ENCODE measurements around the gene COL4A2.

The COL4A2 gene

DNA sequence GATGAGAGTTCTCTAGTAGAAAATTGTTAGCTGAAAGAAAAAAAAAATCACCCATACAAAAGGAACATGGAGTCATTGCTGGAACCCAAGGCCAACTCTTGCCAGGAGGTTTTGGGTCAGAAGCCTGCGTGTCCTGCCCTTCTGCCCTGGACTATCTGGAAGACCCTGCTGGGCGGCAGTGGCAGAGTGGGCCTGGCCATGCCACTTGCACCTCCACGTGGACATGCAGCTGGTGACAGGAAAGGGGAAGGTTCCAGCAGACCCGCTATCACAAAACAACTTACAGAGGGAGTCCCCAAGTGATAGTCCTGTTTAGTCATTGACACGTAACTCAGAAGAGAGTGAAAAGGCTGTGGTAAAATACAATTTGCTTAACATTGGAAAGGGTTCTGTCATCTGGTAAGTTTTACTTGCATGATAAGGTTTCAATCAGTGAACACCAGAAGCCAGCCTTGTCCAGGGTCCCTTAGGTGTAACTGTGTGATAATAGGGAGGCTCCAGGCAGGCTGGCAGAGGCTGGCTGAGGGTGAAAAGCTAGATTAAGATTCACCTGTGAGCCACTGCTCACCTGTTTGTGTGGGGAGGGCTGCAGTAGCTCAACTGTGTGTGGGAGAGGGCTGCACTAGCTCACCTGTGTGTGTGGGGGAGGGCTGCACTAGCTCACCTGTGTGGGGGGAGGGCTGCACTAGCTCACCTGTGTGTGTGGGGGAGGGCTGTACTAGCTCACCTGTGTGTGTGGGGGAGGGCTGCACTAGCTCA lies 47.8 kb downstream of the COL4A2 start:
- DNase-seq (ENCODE audit: low read depth): no peak

DNA sequence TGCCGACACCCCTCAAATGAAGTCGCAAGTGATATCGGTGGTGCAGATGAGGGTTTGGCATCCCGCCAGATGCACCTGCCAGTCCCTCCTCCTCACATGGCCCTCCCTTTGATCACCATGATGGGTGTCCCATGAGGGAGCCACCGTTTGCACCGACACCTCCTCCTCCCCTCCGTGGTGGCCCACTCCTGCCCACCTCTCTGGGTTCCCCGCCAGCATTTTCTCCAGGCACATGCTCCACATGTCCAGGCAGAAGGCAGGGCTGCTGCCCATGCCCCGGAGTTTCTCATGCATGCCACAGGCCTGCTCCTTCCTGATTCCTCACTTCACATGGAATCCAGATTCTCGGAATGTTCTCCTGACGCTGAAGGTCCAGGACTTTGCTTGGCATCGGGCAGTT lies 49.3 kb downstream of the COL4A2 start:
- DNase-seq (ENCODE audit: low read depth): no peak

DNA sequence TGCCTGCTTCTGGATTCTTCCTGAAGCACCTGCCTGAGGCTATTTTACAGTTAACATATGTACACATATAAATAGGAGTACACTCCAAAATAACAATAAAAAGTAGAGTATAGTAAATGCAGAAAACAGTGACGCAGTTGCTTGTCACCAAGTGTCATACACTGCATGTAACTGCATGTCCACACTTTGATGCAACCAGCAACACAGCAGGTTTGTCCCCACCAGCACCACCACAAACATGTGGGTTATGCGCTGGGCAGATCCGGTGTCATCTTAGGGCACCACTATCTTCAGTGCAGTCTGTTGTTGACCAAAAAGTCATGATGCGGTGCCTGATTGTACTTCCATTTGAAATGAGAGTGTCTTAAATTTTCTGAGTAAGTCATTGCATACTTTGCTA lies 51.3 kb downstream of the COL4A2 start:
- no peak for DNase-seq (ENCODE audit: low read depth)

DNA sequence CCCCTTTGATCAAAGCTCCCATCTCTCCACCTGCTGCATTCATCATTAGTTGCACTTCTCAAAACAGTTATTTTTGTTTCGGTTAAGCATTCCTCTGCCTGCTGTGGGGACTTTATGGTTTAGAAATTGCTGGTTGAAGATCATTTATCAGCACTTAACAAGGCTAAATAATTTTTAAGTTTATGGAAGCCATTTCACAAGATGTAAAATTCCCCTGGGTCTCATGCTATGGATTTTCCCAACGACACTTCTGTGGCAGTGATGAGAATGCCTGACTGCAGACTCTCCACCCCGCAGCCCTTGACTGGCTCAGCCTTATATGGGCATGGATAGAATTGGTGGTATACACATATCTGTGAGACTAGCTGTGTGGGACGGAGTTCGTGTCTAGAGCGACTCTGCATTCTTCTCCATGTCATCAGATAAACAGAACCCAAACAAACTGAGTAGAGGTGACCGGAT lies 52.8 kb downstream of the COL4A2 start:
- DNase-seq (ENCODE audit: low read depth): no peak

DNA sequence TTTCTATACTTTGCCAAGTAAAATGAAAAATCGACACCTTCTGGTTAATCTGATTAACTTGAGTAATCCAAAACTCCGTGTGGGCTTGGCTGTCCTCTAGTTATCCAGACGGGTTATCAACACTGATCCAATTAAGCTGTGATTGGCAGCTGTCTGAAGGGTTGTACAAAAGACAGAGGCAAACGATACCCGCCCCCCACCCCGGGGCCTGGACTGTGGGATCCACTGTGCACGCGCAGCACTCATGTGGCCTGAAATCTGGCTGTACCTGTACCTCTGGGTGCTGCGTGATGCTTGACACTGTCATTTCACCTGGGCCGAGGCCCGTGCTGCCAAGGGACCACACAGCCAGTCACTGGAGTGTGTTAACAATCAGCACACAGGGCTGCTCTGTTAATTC lies 53.5 kb downstream of the COL4A2 start:
- DNase-seq (ENCODE audit: low read depth): no peak

DNA sequence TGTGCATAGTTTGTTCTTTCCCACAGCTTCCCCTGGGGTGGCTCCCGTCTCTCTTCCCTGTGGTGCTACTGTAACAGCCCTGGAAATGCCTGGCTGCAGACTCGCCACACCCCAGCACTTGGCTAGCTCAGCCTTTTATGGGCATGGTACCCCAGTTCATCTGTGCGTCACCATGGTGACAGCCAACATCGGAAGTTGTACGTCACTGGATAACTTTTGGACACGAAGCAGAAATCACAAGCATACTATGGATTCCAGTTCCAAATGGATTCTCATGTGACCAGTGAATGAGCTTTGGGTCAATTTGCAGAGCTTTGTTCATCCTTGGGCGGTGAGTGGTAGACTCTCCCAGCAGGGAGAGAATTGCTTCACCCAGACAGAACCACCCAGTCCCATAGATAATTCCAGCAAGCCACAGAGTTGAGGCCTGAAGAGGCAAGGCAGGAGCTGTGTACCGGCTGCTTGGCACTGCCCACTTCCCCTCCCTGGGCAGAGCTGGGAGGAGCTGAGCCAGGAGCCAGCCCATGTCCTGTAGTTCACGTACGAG lies 54.4 kb downstream of the COL4A2 start:
- no peak for DNase-seq (ENCODE audit: low read depth)

DNA sequence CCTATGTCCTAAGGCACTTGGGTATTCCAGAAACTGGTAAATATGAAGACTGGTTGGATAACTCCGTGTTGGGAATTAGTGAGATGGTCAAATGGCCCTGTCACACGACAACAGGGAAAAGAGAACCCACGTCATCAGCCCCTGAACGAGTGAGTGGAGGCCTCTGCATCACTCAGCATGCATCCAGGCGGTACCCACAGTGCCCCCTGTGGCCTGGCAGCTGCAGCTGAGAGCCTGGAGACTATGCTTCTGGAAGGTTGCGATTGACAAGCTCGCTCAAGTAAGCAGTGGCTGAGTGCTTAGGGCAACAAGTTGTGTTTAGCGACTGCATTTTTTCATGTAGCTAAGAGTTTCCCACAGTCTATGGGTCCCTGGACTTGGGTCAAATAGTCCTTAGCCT lies 55.9 kb downstream of the COL4A2 start:
- no peak for DNase-seq (ENCODE audit: low read depth)

DNA sequence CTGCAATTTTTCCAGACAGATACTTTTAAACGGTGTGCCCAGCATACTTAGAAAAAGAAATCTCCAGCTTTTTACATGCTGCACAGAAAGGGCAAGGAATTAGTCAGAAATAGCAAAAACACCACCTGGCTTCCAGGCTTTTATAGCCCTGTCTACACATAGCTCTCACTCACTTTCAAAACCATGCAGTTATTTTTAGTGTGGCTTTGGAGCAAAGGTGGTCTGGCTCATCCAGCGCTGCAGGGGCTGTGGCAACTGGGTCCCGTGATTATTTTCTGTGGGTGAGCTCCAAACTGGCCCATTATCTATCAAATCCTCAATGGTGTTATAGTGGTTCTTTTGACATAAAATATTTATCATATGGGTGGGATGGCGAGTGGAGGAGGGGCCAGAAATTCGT lies 57.0 kb downstream of the COL4A2 start:
- DNase-seq (ENCODE audit: low read depth): no peak

DNA sequence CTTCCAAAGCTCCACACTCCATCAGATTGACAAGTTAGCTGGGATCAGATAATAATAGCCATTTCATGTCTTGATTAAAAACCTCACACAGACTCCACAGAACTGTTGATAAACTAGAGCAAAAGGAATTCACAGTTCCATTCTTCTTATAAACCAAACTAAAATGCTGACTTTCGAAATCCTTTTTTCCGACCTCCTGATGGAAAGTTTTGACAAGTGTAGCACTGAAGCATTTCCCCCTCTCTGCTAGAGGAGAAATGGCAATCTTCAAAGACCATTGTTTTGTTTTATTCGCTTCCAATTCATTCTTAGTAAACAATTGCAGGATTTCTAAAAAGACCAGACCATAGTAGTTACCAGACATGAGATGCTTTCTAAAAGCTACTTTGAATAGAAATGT lies 58.8 kb downstream of the COL4A2 start:
- no peak for DNase-seq (ENCODE audit: low read depth)

DNA sequence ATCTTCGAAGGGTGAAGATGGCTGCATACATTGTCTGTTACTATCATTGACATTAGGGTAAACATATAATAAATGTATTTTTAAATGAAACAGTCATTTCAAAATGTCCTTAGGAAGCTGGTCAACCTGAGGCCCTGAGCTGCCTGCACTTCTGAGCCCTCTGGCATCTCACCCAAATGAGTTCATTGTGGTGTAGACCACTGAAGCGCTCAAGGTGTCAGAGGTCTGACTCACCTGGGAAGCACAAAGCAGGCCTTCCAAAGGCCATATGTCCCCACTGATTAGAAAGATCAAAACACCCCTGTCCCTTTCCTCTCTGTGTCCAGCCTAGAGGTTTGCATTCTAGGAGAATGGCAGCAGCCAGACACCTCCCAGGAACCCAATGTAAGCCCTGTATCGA lies 59.6 kb downstream of the COL4A2 start:
- DNase-seq (ENCODE audit: low read depth): no peak

DNA sequence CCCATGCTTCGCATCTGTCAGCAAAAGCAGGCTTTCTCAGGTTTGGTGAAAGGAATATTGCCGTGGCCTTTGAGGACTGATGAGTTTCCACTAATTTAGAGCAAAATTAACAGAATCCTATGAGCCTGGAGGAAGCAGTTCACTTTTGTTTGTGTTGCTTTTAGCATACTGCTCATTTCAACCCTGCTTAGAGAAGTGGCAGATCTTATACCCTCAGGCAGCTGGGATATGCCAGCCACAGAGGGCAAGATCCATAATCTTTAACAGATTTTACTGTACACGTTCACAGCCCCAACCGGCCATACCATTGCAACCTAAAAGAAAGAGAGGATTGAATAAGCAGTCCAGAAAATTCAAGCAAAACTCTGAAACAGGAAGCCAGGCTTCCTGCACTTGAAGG lies 60.5 kb downstream of the COL4A2 start:
- DNase-seq (ENCODE audit: low read depth): no peak

DNA sequence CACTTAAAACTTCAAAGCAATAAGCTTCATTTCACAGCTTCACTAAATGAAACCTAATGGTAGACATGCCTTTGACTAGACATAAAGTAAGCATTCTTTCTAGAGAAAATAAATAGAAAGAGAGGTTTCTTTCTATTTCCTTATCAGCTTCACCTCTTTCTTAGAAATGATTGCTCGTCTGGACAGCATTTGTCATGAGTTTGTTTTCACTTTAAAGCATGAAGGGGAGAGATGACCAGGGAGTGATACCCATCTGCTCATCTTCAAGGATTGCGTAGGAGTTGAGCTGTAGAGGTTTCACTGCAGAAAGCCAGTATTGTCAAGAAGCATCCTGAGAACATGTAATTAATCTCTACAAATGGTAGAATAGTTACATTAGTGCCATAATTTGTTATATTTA lies 61.3 kb downstream of the COL4A2 start:
- DNase-seq (ENCODE audit: low read depth): no peak

DNA sequence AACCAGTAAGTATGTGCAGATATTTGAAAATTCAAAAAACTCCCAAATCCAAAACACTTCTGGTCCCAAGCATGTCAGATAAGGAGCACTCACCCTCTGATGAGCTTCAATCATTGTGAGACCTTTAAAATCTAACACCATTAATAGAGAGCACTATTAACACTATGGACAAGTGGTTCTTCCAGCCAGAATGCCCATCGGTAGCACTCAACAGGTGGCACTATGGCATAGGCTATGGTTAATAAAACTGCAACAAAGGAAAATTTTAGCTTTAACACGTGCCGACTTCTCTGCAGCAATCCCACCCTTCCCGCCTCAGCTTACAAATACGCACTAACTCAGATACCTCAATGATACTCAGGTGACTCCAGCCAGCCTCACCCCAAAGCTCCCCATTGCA lies 62.3 kb downstream of the COL4A2 start:
- DNase-seq (ENCODE audit: low read depth): no peak

DNA sequence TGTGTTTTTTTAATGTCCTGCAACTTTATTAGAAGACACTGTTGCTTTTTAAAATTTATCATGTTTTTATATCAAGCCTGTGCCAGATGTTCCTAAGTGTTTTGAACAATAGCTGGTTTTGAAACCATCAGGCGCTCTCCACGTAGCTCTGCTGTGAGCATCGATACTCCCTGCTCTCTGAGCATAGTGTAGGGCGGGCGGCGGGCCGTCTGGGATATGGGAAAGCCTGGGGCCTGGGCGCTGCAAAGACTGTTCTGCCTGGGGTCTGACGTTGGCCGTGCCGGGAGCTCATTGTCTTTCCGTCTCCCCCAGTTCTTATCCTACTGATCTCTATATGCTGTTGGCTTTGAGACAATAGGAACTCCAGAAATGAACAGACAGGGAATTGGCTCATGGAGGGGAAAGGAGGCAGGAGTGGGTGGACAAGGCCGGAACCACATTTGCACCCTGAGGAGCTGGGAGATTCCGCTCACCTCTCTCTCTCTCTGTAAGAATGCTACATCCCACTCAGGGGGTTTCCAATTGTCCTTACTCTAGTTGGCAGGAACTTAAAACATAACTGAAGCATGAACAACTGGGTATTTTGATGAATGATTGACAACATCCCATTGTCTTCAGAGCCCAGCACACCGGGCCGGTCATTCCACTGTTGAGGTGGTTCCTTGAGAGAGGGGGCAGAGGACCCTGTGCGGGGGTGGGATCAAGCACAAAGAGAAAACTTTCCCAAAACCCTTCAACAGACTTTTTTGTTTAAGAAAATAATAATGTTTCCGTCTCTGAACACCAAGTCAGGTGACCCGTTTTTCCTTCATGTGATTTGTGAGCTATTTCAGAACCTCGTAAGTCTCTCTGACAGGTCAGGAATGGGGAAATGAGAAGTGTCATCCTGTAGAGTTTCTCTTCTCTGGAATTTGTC lies 64.7 kb downstream of the COL4A2 start:
- DNase-seq (ENCODE audit: low read depth): no peak

DNA sequence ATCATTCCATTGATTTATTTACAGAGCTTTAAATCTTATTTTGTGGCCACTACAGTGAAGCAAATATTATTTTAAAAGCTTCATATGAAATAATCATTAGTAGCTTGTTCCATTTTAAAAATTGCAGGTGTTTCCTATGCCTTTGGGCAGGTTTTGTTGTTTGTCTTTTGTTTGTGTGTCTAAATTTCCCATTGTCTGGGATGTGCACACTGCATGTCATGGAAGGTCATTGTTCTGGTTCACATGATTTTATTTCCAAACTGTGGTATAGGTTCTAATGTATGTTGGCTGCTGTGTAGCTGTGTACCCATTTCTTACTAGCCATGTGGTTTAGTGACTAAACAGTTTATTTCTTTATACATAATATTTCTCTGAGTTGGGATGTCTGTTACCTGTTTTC lies 65.6 kb downstream of the COL4A2 start:
- DNase-seq (ENCODE audit: low read depth): no peak

DNA sequence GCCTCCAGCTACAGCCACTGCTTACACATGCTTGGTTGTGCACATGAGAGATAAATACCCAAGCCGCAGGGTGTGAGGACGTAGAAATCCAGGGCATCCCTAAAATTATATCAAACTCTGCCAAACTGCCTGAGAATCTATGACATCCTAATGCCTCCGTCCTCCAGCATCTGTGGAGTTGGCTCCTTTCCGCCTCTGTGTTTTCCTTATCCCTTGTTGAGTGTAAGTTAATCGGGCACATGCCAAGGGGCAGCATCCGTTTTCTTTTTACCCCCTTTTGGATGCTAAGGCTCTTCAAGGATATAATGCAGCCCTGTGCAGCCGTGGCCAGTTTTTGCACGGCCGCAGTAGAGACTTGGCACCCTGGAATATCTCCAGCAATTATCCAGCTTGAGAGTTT lies 66.5 kb downstream of the COL4A2 start:
- DNase-seq (ENCODE audit: low read depth): no peak

DNA sequence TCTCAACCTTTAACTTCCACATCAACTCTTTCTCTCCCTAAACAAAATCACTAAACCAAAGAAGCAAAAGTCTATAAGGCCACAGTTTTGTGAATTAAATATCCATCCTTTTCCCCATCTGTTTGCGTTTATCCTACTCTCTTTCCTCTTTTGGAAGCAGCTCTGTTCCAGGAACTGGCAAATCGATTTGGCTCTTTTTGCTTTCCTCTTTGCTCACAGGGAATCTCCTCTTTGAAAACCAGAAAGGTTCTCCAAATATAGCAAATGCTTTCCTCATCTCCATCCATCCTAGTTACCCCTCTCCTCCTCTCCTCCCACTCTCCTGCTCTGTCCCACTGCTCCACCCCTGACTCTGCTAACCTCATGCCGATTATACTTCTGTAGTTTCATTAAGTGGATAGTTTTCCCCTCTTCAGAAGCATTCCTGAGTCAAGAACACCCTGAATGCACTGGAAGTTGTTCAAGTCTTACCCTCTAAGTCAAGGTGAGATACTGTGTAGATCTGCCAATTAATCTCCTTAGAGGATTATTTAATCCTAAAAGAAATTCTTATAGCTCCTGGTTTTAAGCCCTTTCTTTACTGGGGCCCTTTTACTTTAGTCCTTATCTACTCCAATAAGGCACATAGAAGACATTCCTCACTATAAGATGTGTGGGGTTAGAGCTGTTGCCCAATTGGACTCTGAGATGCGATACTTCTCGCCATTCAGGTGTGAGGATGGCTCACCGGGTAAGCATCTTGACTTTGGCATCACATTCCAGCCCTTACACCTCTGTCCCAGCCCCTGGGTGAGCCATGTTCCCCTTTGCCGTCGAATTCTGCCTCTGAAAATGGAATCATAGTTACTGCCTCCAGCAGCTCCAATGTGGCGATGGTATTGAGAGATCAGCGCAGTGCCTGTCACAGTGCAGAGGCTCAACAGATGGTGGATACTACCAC lies 67.6 kb downstream of the COL4A2 start:
- no peak for DNase-seq (ENCODE audit: low read depth)

DNA sequence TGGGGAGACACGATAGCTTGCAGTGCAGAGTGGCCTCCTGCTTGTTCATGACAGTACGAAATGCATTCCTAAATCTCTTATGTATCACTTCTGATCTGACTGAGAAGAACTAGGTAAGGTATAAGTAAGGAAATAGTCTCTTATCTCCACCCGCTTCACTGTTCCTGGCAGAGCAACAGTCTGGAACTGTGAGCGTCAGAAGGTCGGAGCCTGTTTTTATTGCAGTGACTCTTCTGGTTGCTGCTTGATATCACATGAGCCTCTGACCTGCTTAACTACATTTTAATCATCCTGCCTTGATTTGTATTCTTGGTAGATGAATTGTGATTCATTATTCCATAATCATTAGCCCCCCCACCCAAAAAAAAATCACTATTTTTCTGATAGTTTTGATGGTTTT lies 69.0 kb downstream of the COL4A2 start:
- DNase-seq (ENCODE audit: low read depth): no peak

DNA sequence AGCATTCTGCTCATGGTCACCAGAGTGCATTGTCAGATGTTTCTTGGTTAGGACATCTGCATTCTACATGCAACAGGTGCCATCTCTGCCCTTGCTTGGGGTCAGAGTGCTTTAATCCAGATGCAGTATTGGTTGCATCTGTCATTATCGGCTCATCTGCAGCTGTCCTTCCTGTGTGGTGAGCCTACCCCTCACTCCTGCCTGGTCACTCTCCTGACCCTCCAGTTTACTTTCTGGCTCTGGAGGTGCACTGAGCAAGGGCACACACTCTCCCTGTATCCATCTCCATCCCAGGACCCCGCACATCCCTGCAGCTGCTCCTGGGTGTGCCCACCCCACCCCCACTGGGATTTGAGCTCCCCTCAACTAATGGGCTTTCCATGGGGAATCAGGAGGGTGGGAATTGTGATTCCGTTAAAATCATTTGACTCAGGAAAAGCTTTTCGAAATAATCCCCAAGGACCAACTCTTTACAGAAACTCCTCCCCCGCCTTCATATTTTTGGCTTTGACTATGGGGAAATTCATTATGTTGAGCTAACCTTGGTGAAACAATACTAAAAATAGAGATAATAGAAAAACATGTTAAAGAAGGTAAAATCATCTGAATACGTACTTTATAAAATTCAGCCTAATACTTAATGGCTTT lies 70.2 kb downstream of the COL4A2 start:
- DNase-seq (ENCODE audit: low read depth): no peak

DNA sequence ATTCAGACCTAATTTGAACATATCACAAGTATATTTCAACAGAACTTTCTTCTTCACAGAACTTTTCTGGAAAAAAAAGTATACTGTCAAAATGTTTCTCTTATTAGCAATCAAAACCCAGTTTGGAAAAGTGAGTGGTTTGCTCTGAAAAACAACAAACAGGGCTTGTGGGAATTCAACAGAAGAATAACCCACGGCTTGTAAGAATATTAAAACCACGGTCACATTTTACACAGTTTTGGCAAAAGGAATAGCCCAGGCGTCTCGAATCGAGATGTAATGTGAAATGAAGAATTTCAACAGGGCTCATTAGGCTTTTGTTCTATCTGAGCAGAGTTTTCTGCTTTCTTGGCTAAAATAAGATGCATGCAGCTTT lies 70.7 kb downstream of the COL4A2 start:
- DNase-seq (ENCODE audit: low read depth): no peak

DNA sequence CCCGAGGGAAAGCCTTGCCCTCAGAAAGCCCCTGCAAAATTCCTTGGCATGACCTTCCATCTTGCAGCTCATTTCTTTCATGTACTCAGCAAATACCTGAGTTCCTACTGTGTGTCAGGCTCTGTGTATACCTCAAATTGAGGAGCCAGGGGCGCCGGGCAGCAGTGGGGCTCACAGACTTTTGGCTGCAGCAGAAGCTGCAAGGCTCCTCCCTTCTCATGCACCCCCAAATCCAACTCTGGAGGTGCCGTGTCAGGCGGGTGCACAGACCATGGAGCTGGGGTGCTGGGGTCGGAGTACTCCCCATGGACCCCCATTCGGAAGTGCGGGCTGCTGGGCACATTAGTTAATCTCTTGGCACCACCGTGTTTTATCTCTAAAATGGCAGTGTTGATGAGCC lies 72.3 kb downstream of the COL4A2 start:
- DNase-seq (ENCODE audit: low read depth): no peak

Data from stimulated activated CD8-positive, alpha-beta memory T cell treated with anti-CD3 and anti-CD28 coated beads, Interleukin-4, amount 100 ng/mL, for 24 hours (primary cell).